Measurements from ENCODE around the gene RALGAPB. TPM values are rescaled to one million over a fixed set of nuclear protein-coding genes. Genes with fewer than 3 reads are reported as not detected.

The RALGAPB gene
- polyA plus RNA-seq, 1 donor (not counting 4 experiments of a cell fraction or from before 2014, with no cell fraction given) = 23.8 TPM

GRCh38 chr20:38547288-38548085 is 74.8 kb downstream of the RALGAPB start:
- H3K27ac ChIP-seq (ENCODE audit: control insufficient read depth, insufficient read depth, low read length) = no peak overlapping the region
- no peaks in the 10 kb centered on the region for H3K79me2 ChIP-seq (ENCODE audit: control insufficient read depth, insufficient read depth, low read length)
- TF ChIP-seq CTCF (optimal IDR thresholded peaks at IDR 0.05 in 1 of 3, IDR thresholded peaks at IDR 0.05 in 1 of 3, conservative IDR thresholded peaks at IDR 0.05 in 1 of 3; ENCODE audit: extremely low read depth in 1 of 3, insufficient read depth in 2 of 3, low read length in 3 of 3) (no peak), EZH2 (IDR thresholded peaks at IDR 0.05; ENCODE audit: low read length) (no peak)
- no peaks in the 10 kb centered on the region for H3K9me1 ChIP-seq (ENCODE audit: control insufficient read depth, extremely low read depth, insufficient read depth, low read length)
- peaks cover 15% of the 10 kb centered on the region in 2 experiments for H3K36me3 ChIP-seq (ENCODE audit: control insufficient read depth in 2 of 2, extremely low read depth in 1 of 2, insufficient read depth in 2 of 2, low read length in 2 of 2)
- H3K27me3 ChIP-seq (ENCODE audit: control insufficient read depth, extremely low read depth, insufficient read depth, low read length) = no peaks in the 10 kb centered on the region
- DNase-seq (ENCODE audit: low read depth, low spot score) (no peak), FAIRE-seq (no peak)
- H3K9ac ChIP-seq (ENCODE audit: control insufficient read depth, extremely low read depth, insufficient read depth, low read length) = no peak overlapping the region
- no peak overlapping the region for H3K4me2 ChIP-seq (ENCODE audit: control insufficient read depth, extremely low read depth, insufficient read depth, low read depth, low read length)
- H4K20me1 ChIP-seq (ENCODE audit: control insufficient read depth, extremely low read depth, insufficient read depth, low read length) = no peaks in the 10 kb centered on the region
- no peaks in the 10 kb centered on the region for H3K4me1 ChIP-seq (ENCODE audit: control insufficient read depth, extremely low read depth, insufficient read depth, low read length)
- dilution Hi-C loops (cut with MboI; ENCODE audit: extremely low pct_ligation_motif_present, low sequenced_read_pairs) = no loop called here
- no peaks in the 10 kb centered on the region for H3K9me3 ChIP-seq (ENCODE audit: control insufficient read depth, low read depth, low read length)
- H2AFZ ChIP-seq (ENCODE audit: control insufficient read depth, low read length) = no peak overlapping the region
- no peak overlapping the region for H3K4me3 ChIP-seq (ENCODE audit: control insufficient read depth in 2 of 3, extremely low read depth in 1 of 3, insufficient read depth in 2 of 3, low read depth in 1 of 3, low read length in 3 of 3)

- H3K4me1 ChIP-seq (ENCODE audit: control insufficient read depth, extremely low read depth, insufficient read depth, low read length) = no peaks in the 10 kb centered on the region
- no peaks in the 10 kb centered on the region for H3K9me3 ChIP-seq (ENCODE audit: control insufficient read depth, low read depth, low read length)
- TF ChIP-seq EZH2 (IDR thresholded peaks at IDR 0.05; ENCODE audit: low read length) (no peak), CTCF (optimal IDR thresholded peaks at IDR 0.05 in 1 of 3, IDR thresholded peaks at IDR 0.05 in 1 of 3, conservative IDR thresholded peaks at IDR 0.05 in 1 of 3; ENCODE audit: extremely low read depth in 1 of 3, insufficient read depth in 2 of 3, low read length in 3 of 3) (no peak)
- H3K79me2 ChIP-seq (ENCODE audit: control insufficient read depth, insufficient read depth, low read length) = no peaks in the 10 kb centered on the region
- dilution Hi-C loops (cut with MboI; ENCODE audit: extremely low pct_ligation_motif_present, low sequenced_read_pairs) = no loop called here
- H3K36me3 ChIP-seq (ENCODE audit: control insufficient read depth in 2 of 2, extremely low read depth in 1 of 2, insufficient read depth in 2 of 2, low read length in 2 of 2) = peaks cover 17 to 20% of the 10 kb centered on the region in 2 experiments
- no peak overlapping the region for H2AFZ ChIP-seq (ENCODE audit: control insufficient read depth, low read length)
- no peak overlapping the region for H3K4me3 ChIP-seq (ENCODE audit: control insufficient read depth in 2 of 3, extremely low read depth in 1 of 3, insufficient read depth in 2 of 3, low read depth in 1 of 3, low read length in 3 of 3)
- H3K27ac ChIP-seq (ENCODE audit: control insufficient read depth, insufficient read depth, low read length) = no peak overlapping the region
- FAIRE-seq (no peak), DNase-seq (ENCODE audit: low read depth, low spot score) (no peak)
- H3K27me3 ChIP-seq (ENCODE audit: control insufficient read depth, extremely low read depth, insufficient read depth, low read length) = no peaks in the 10 kb centered on the region
- no peak overlapping the region for H3K9ac ChIP-seq (ENCODE audit: control insufficient read depth, extremely low read depth, insufficient read depth, low read length)
- H4K20me1 ChIP-seq (ENCODE audit: control insufficient read depth, extremely low read depth, insufficient read depth, low read length) = no peaks in the 10 kb centered on the region
- H3K9me1 ChIP-seq (ENCODE audit: control insufficient read depth, extremely low read depth, insufficient read depth, low read length) = no peaks in the 10 kb centered on the region
- no peak overlapping the region for H3K4me2 ChIP-seq (ENCODE audit: control insufficient read depth, extremely low read depth, insufficient read depth, low read depth, low read length)
These were observed 75.9 kb downstream of the RALGAPB start for GRCh38 chr20:38548356-38549083.

Measured in keratinocyte (primary cell).